MM.1S (cell line): Measurements from ENCODE around the gene SRF.

Experiments used
- DNase-seq: peaks from one replicate; pipeline ENCODE4 v3.0.0-alpha.2; 2015
- H2AFZ ChIP-seq: fragments of 300-600 bp; sonication (generic); 2 replicates; pipeline ENCODE4 v1.6.0; 2016; ENCODE audit warnings: antibody characterized with exemption, low read length
- H3F3A ChIP-seq: fragments of 300-600 bp; sonication (generic); 2 replicates; pipeline ENCODE4 v1.6.1; 2016; ENCODE audit warnings: mild to moderate bottlenecking, antibody characterized with exemption, low read length, moderate library complexity, mixed read lengths; ENCODE audit not compliant: insufficient read depth
- H3K27ac ChIP-seq: fragments of 300-600 bp; sonication (generic); 2 replicates; pipeline ENCODE4 v1.5.1; 2016; ENCODE audit warnings: mild to moderate bottlenecking, low read length
- H3K27me3 ChIP-seq: fragments of 300-600 bp; sonication (generic); replicated peaks from 2 replicates; pipeline ENCODE4 v1.6.0; 2016; ENCODE audit warnings: low read length; ENCODE audit not compliant: insufficient read depth
- H3K36me3 ChIP-seq: fragments of 300-600 bp; sonication (generic); replicated peaks from 2 replicates; pipeline ENCODE4 v1.6.1; 2016; ENCODE audit warnings: mild to moderate bottlenecking, low read length, mixed read lengths; ENCODE audit not compliant: insufficient read depth
- H3K4me1 ChIP-seq: fragments of 300-600 bp; sonication (generic); 2 replicates; pipeline ENCODE4 v1.6.1; 2016; ENCODE audit warnings: low read length, mixed read lengths
- H3K4me2 ChIP-seq: fragments of 300-600 bp; sonication (generic); 2 replicates; pipeline ENCODE4 v1.6.0; 2016; ENCODE audit warnings: low read depth, low read length
- H3K4me3 ChIP-seq: fragments of 300-600 bp; sonication (generic); 2 replicates; pipeline ENCODE4 v1.5.1; 2016; ENCODE audit warnings: low read length, mixed read lengths
- H3K79me2 ChIP-seq: fragments of 300-600 bp; sonication (generic); 2 replicates; pipeline ENCODE4 v1.6.1; 2016; ENCODE audit warnings: mixed run types, low read length, mixed read lengths
- H3K9ac ChIP-seq: fragments of 300-600 bp; sonication (generic); 2 replicates; pipeline ENCODE4 v1.6.1; 2016; ENCODE audit warnings: low read length, mixed read lengths
- H3K9me2 ChIP-seq: fragments of 300-600 bp; sonication (generic); replicated peaks from 2 replicates; pipeline ENCODE4 v1.6.1; 2016; ENCODE audit warnings: mild to moderate bottlenecking, low read length, mixed read lengths; ENCODE audit not compliant: insufficient read depth
- H3K9me3 ChIP-seq: fragments of 300-600 bp; sonication (generic); replicated peaks from 2 replicates; pipeline ENCODE4 v1.6.1; 2016; ENCODE audit warnings: mild to moderate bottlenecking, low read length, mixed read lengths; ENCODE audit not compliant: insufficient read depth
- H4K20me1 ChIP-seq: fragments of 300-600 bp; sonication (generic); 2 replicates; pipeline ENCODE4 v1.6.1; 2016; ENCODE audit warnings: mild to moderate bottlenecking, low read length, moderate library complexity, mixed read lengths; ENCODE audit not compliant: insufficient read depth
- CTCF ChIP-seq: fragments of 300-600 bp; sonication (generic); IDR thresholded peaks from 2 replicates; pipeline ENCODE4 v1.5.1; 2016; ENCODE audit warnings: antibody characterized with exemption, low read length, mixed read lengths
- EZH2 ChIP-seq: fragments of 300-600 bp; sonication (generic); optimal IDR thresholded peaks from 2 replicates; pipeline ENCODE3; 2017; ENCODE audit warnings: low read depth, mild to moderate bottlenecking, antibody characterized with exemption, low read length, mixed read lengths
- EZH2phosphoT487 ChIP-seq: fragments of 300-600 bp; sonication (generic); IDR thresholded peaks from 2 replicates; pipeline ENCODE4 v1.6.1; 2018; ENCODE audit warnings: antibody characterized with exemption, low read length

The SRF gene

DNA sequence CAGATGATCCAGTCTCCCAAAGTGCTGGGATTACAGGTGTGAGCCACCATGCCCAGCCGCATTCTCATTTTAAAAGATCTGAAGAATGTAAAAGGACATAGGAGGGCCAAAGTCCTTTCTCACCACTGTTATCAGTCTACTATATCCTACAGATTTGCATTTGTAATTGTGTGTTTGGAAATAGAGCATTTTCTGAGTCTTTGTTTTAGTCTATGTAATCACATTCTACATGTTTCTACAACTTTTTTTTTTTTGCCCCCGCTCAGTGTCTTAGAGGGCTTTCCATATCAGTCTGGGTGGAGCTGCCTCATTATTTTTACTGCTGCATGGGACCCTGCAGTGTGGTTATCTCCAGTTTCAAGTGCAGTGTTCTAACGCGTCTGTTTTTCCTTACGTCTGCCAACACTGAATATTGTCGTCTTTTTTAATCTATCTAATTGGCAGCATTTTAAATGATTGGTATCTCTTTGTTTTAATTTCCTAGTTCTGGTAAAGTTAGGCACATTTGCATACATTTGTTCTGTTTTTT is 18.8 kb downstream of the SRF start:
- H3K79me2 ChIP-seq: no peaks in the 10 kb centered on the region
- no peaks in the 10 kb centered on the region for H4K20me1 ChIP-seq
- H3K36me3 ChIP-seq: no peaks in the 10 kb centered on the region
- H3K27ac ChIP-seq: no peak overlapping the region
- TF ChIP-seq CTCF: no peak
- TF ChIP-seq EZH2: no peak
- no peak for TF ChIP-seq EZH2phosphoT487
- no peak overlapping the region for H3K9ac ChIP-seq
- no peaks in the 10 kb centered on the region for H3K9me2 ChIP-seq
- H3K9me3 ChIP-seq: no peaks in the 10 kb centered on the region
- H2AFZ ChIP-seq: no peak overlapping the region
- no peaks in the 10 kb centered on the region for H3K4me1 ChIP-seq
- no peaks in the 10 kb centered on the region for H3K27me3 ChIP-seq
- H3K4me3 ChIP-seq: no peak overlapping the region
- no peak overlapping the region for H3K4me2 ChIP-seq
- no peaks in the 10 kb centered on the region for H3F3A ChIP-seq
- DNase-seq: no peak

DNA sequence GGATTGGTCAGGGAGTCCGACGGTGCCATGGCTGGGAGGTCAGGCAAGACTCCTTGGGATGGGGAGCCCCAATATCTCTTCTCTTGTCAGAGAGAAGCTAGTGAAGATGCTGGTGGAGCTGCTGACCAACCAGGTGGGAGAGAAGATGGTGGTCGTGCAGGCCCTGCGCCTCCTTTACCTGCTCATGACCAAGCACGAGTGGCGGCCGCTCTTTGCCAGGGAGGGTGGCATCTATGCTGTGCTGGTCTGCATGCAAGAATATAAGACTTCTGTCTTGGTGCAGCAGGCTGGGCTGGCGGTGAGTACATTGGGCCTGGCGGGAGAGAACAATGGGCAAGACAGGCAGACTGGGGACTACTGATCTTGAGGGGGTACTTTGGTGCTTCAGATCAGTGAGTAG is 21.8 kb downstream of the SRF start:
- TF ChIP-seq EZH2: no peak
- no peak for TF ChIP-seq EZH2phosphoT487
- TF ChIP-seq CTCF: no peak
- H3K79me2 ChIP-seq: no peaks in the 10 kb centered on the region
- no peaks in the 10 kb centered on the region for H3K9me2 ChIP-seq
- H3K4me2 ChIP-seq: no peak overlapping the region
- DNase-seq: no peak
- no peak overlapping the region for H3K9ac ChIP-seq
- H3K9me3 ChIP-seq: no peaks in the 10 kb centered on the region
- no peak overlapping the region for H2AFZ ChIP-seq
- H3K27ac ChIP-seq: no peak overlapping the region
- no peaks in the 10 kb centered on the region for H3K4me1 ChIP-seq
- H4K20me1 ChIP-seq: no peaks in the 10 kb centered on the region
- no peaks in the 10 kb centered on the region for H3F3A ChIP-seq
- no peak overlapping the region for H3K4me3 ChIP-seq
- H3K36me3 ChIP-seq: no peaks in the 10 kb centered on the region
- no peaks in the 10 kb centered on the region for H3K27me3 ChIP-seq

DNA sequence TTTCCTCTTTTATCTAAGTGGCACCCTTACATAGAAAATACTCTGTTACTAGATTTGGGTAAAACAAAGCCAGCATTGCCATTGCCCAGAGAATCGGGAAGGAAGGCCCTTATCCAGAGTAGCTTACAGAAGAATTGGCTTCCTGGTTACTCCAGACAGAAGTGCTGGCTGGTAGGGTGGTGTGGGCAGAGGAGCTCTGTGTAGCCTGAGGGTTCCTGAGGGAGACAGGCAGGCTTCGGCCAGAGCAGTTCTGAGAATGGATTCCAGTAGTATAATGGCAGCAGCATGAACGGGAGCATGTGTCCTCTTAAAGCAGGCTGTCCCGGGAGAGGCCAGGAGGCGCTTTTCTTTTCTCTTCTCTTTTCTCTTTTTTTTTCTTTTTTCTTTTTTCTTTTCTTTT is 22.9 kb downstream of the SRF start:
- no peaks in the 10 kb centered on the region for H3K79me2 ChIP-seq
- TF ChIP-seq EZH2phosphoT487 (no peak), CTCF (no peak), EZH2 (no peak)
- no peak overlapping the region for H3K27ac ChIP-seq
- H3K36me3 ChIP-seq: no peaks in the 10 kb centered on the region
- no peak for DNase-seq
- no peak overlapping the region for H2AFZ ChIP-seq
- H3K27me3 ChIP-seq: no peaks in the 10 kb centered on the region
- H3K4me2 ChIP-seq: no peak overlapping the region
- no peaks in the 10 kb centered on the region for H3K9me3 ChIP-seq
- no peaks in the 10 kb centered on the region for H4K20me1 ChIP-seq
- no peaks in the 10 kb centered on the region for H3F3A ChIP-seq
- H3K9ac ChIP-seq: no peak overlapping the region
- no peaks in the 10 kb centered on the region for H3K4me1 ChIP-seq
- no peaks in the 10 kb centered on the region for H3K9me2 ChIP-seq
- H3K4me3 ChIP-seq: no peak overlapping the region
